ENCODE data around the gene MAP1B. TPM values are rescaled to one million over a fixed set of nuclear protein-coding genes. Genes with fewer than 3 reads are reported as not detected.

MAP1B gene
- total RNA-seq, 4 donors from 2014 or later: 44.2 to 120 (median 83.4) TPM

GRCh38 chr5:72234868-72235267 is 127.6 kb downstream of the MAP1B start:
- Histone ChIP-seq H3K4me3 (no peak overlapping the region), H3K9me3 (no peaks in the 10 kb centered on the region), H3K4me1 (peaks cover 16 to 36% of the 10 kb centered on the region in 2 donors), H3K36me3 (peaks cover 0 to 7% of the 10 kb centered on the region in 2 donors), H3K27me3 (no peaks in the 10 kb centered on the region), H3K27ac (peak overlapping the region in 2 of 4 donors; percentile 41 to 55)
- DNase-seq (no peak), ATAC-seq (no peak)
- in situ Hi-C loops (cut with MboI; ENCODE audit: low sequenced_read_pairs in 4 of 4) (no loop called here), intact Hi-C loops (cut with DNase I; ENCODE audit: low total_unique reads) (no loop called here)
- TF ChIP-seq POLR2A (IDR thresholded peaks at IDR 0.05) (no peak), CTCF (IDR thresholded peaks at IDR 0.05 in 4 of 5, conservative IDR thresholded peaks at IDR 0.05 in 1 of 5) (no peak)

GRCh38 chr5:72235725-72236124 is 128.4 kb downstream of the MAP1B start:
- Histone ChIP-seq H3K4me1 (peaks cover 16 to 36% of the 10 kb centered on the region in 2 donors), H3K36me3 (peaks cover 0 to 7% of the 10 kb centered on the region in 2 donors), H3K27ac (no peak overlapping the region), H3K9me3 (no peaks in the 10 kb centered on the region), H3K27me3 (no peaks in the 10 kb centered on the region), H3K4me3 (no peak overlapping the region)
- TF ChIP-seq POLR2A (IDR thresholded peaks at IDR 0.05) (no peak), CTCF (IDR thresholded peaks at IDR 0.05 in 4 of 5, conservative IDR thresholded peaks at IDR 0.05 in 1 of 5) (no peak)
- in situ Hi-C loops (cut with MboI; ENCODE audit: low sequenced_read_pairs in 4 of 4) (no loop called here), intact Hi-C loops (cut with DNase I; ENCODE audit: low total_unique reads) (no loop called here)
- DNase-seq: no peak
- ATAC-seq: no peak

GRCh38 chr5:72237415-72237814 is 130.1 kb downstream of the MAP1B start:
- no peaks in the 10 kb centered on the region for H3K27me3 ChIP-seq
- in situ Hi-C loops (cut with MboI; ENCODE audit: low sequenced_read_pairs in 4 of 4) (no loop called here), intact Hi-C loops (cut with DNase I; ENCODE audit: low total_unique reads) (no loop called here)
- no peak overlapping the region for H3K27ac ChIP-seq
- no peak for DNase-seq
- peaks cover 12 to 23% of the 10 kb centered on the region in 2 donors for H3K4me1 ChIP-seq
- no peak for ATAC-seq
- H3K4me3 ChIP-seq: no peak overlapping the region
- TF ChIP-seq CTCF (IDR thresholded peaks at IDR 0.05 in 4 of 5, conservative IDR thresholded peaks at IDR 0.05 in 1 of 5) (no peak), POLR2A (IDR thresholded peaks at IDR 0.05) (no peak)
- peaks cover 0 to 7% of the 10 kb centered on the region in 2 donors for H3K36me3 ChIP-seq
- no peaks in the 10 kb centered on the region for H3K9me3 ChIP-seq

- Histone ChIP-seq H3K36me3 (peaks cover 0 to 7% of the 10 kb centered on the region in 2 donors), H3K9me3 (no peaks in the 10 kb centered on the region), H3K27ac (no peak overlapping the region), H3K27me3 (no peaks in the 10 kb centered on the region), H3K4me3 (no peak overlapping the region), H3K4me1 (peaks cover 12 to 19% of the 10 kb centered on the region in 2 donors)
- intact Hi-C loops (cut with DNase I; ENCODE audit: low total_unique reads) (no loop called here), in situ Hi-C loops (cut with MboI; ENCODE audit: low sequenced_read_pairs in 4 of 4) (no loop called here)
- TF ChIP-seq CTCF (IDR thresholded peaks at IDR 0.05 in 4 of 5, conservative IDR thresholded peaks at IDR 0.05 in 1 of 5) (no peak), POLR2A (IDR thresholded peaks at IDR 0.05) (no peak)
- ATAC-seq: no peak
- no peak for DNase-seq
These were observed 130.6 kb downstream of the MAP1B start for GRCh38 chr5:72237879-72238278.
